IMR-90 (cell line): ENCODE measurements around the gene FGGY. TPM values are rescaled to one million over a fixed set of nuclear protein-coding genes. Genes with fewer than 3 reads are reported as not detected.

ENCODE experiments used
- ATAC-seq: fragments of 200-7000 bp; cut with Tn5 transposase; 2 replicates; pipeline ENCODE4 v1.9.1; 2020; ENCODE audit warnings: low read depth, mild to moderate bottlenecking, moderate library complexity
- BruUV-seq: library from RNA; stranded (reverse); fragments of 400-500 nt; replicated peaks from 2 replicates; lab custom pipeline; 2021; lab: Mats Ljungman, UMichigan
- CTCF ChIA-PET: fragments of 300-600 bp; formaldehyde crosslinking; extraction: SDS; loops from one replicate; lab custom pipeline; 2021; ENCODE audit warnings: antibody characterized with exemption; lab: Yijun Ruan, JAX
- POLR2A ChIA-PET: fragments of 300-600 bp; sonication (Branson Sonifier 250); formaldehyde crosslinking; loops from one replicate; lab custom pipeline; 2022; ENCODE audit warnings: antibody characterized with exemption; ENCODE audit not compliant: unreplicated experiment; lab: Charles Lee
- DNase-seq: peaks from one replicate; pipeline ENCODE4 v3.0.0; 2013
- H2AFZ ChIP-seq: replicated peaks from 2 replicates; pipeline ENCODE3; 2013; ENCODE audit warnings: low read length, mild to moderate bottlenecking; ENCODE audit not compliant: poor library complexity
- H2AK5ac ChIP-seq: 2 replicates; pipeline ENCODE4 v1.6.1; 2013; ENCODE audit warnings: low read depth, low read length, inconsistent platforms
- H2AK9ac ChIP-seq: replicated peaks from 2 replicates; pipeline ENCODE3; 2013; ENCODE audit warnings: mild to moderate bottlenecking, low read depth, low read length, moderate library complexity; ENCODE audit not compliant: poor library complexity
- H2BK120ac ChIP-seq: 2 replicates; pipeline ENCODE4 v1.6.1; 2013; ENCODE audit warnings: low read depth, low read length, inconsistent platforms
- H2BK15ac ChIP-seq: 3 replicates; pipeline ENCODE4 v1.6.1; 2013; ENCODE audit warnings: low read depth, low read length, inconsistent platforms
- H2BK20ac ChIP-seq: 2 replicates; pipeline ENCODE4 v1.6.1; 2013; ENCODE audit warnings: low read depth, mild to moderate bottlenecking, inconsistent platforms, low read length, moderate library complexity
- H2BK5ac ChIP-seq: 2 replicates; pipeline ENCODE4 v1.6.1; 2013; ENCODE audit warnings: mild to moderate bottlenecking, low read depth, low read length, inconsistent platforms; ENCODE audit not compliant: poor library complexity, severe bottlenecking
- H3K14ac ChIP-seq: replicated peaks from 2 replicates; pipeline ENCODE4 v1.6.1; 2013; ENCODE audit warnings: low read depth, low read length, inconsistent platforms
- H3K18ac ChIP-seq: 2 replicates; pipeline ENCODE4 v1.6.1; 2013; ENCODE audit warnings: low read depth, low read length, control low read depth
- H3K23ac ChIP-seq: 2 replicates; pipeline ENCODE4 v1.6.1; 2013; ENCODE audit warnings: low read depth, low read length, inconsistent platforms
- H3K27ac ChIP-seq: 2 replicates; pipeline ENCODE4 v1.5.1; 2013; ENCODE audit warnings: mild to moderate bottlenecking, control low read depth, low read length; ENCODE audit not compliant: insufficient read depth
- H3K27me3 ChIP-seq: 2 replicates; pipeline ENCODE4 v1.6.1; 2013; ENCODE audit warnings: low read length; ENCODE audit not compliant: control insufficient read depth, insufficient read depth
- H3K36me3 ChIP-seq: 2 replicates; pipeline ENCODE4 v1.6.1; 2013; ENCODE audit warnings: low read length, mixed read lengths; ENCODE audit not compliant: control insufficient read depth, insufficient read depth
- H3K4ac ChIP-seq: 2 replicates; pipeline ENCODE4 v1.6.1; 2013; ENCODE audit warnings: low read depth, low read length, inconsistent platforms
- H3K4me1 ChIP-seq: 2 replicates; pipeline ENCODE4 v1.6.1; 2013; ENCODE audit warnings: low read length, mixed read lengths; ENCODE audit not compliant: control insufficient read depth, insufficient read depth
- H3K4me2 ChIP-seq: 2 replicates; pipeline ENCODE4 v1.6.1; 2013; ENCODE audit warnings: low read depth, mild to moderate bottlenecking, control low read depth, low read length, moderate library complexity
- H3K4me3 ChIP-seq: 2 replicates; pipeline ENCODE4 v1.5.1; 2013; ENCODE audit warnings: low read depth, mild to moderate bottlenecking, control low read depth, low read length, moderate library complexity; ENCODE audit not compliant: insufficient read depth
- H3K56ac ChIP-seq: 2 replicates; pipeline ENCODE4 v1.6.1; 2013; ENCODE audit warnings: low read length, inconsistent platforms; ENCODE audit not compliant: insufficient read depth; ENCODE audit errors: extremely low read depth
- H3K79me1 ChIP-seq, 2 experiments: 2 replicates each; pipeline ENCODE4 v1.6.1; 2013; ENCODE audit warnings: low read length in 2 of 2, inconsistent platforms in 1 of 2, low read depth in 1 of 2
- H3K9ac ChIP-seq: 2 replicates; pipeline ENCODE4 v1.6.1; 2013; ENCODE audit warnings: low read depth, low read length, control low read depth
- H3K9me1 ChIP-seq: 2 replicates; pipeline ENCODE4 v1.6.1; 2013; ENCODE audit warnings: low read length, inconsistent platforms; ENCODE audit not compliant: insufficient read depth
- H3K9me3 ChIP-seq: 2 replicates; pipeline ENCODE4 v1.6.1; 2013; ENCODE audit warnings: low read length; ENCODE audit not compliant: control insufficient read depth, insufficient read depth
- H4K20me1 ChIP-seq: 2 replicates; pipeline ENCODE4 v1.6.1; 2013; ENCODE audit warnings: low read length, inconsistent platforms; ENCODE audit not compliant: insufficient read depth
- H4K5ac ChIP-seq: 2 replicates; pipeline ENCODE4 v1.6.1; 2013; ENCODE audit warnings: mild to moderate bottlenecking, low read depth, low read length, control low read depth
- H4K8ac ChIP-seq, 2 experiments: 2 replicates each; pipeline ENCODE4 v1.6.1; 2013; ENCODE audit warnings: low read depth in 2 of 2, low read length in 2 of 2, control low read depth in 1 of 2, inconsistent platforms in 1 of 2
- H4K91ac ChIP-seq: 2 replicates; pipeline ENCODE4 v1.6.1; 2013; ENCODE audit warnings: low read depth, low read length, inconsistent platforms; ENCODE audit not compliant: insufficient read depth
- BHLHE40 ChIP-seq: fragments of 150-350 bp; IDR thresholded peaks from 2 replicates; pipeline ENCODE4 v1.6.1; 2016; ENCODE audit warnings: mild to moderate bottlenecking, low read depth, low read length
- CEBPB ChIP-seq: IDR thresholded peaks from 2 replicates; pipeline ENCODE4 v1.6.1; 2012; ENCODE audit warnings: low read depth, low read length, improper control_type of control experiment
- CHD1 ChIP-seq: IDR thresholded peaks from 2 replicates; pipeline ENCODE4 v1.6.1; 2012; ENCODE audit warnings: low read depth, low read length, improper control_type of control experiment
- CTCF ChIP-seq: conservative IDR thresholded peaks from 2 replicates; pipeline ENCODE4 v1.5.1; 2012; ENCODE audit warnings: mild to moderate bottlenecking, low read depth, low read length, improper control_type of control experiment
- ELK1 ChIP-seq: fragments of 150-350 bp; IDR thresholded peaks from 2 replicates; pipeline ENCODE4 v1.6.1; 2016; ENCODE audit warnings: low read depth, mild to moderate bottlenecking, low read length, moderate library complexity, borderline replicate concordance
- FOS ChIP-seq: fragments of 150-350 bp; IDR thresholded peaks from 2 replicates; pipeline ENCODE4 v1.6.1; 2016; ENCODE audit warnings: low read depth, low read length
- MAFK ChIP-seq: IDR thresholded peaks from 2 replicates; pipeline ENCODE4 v1.6.1; 2012; ENCODE audit warnings: low read depth, low read length, improper control_type of control experiment
- MAZ ChIP-seq: IDR thresholded peaks from 2 replicates; pipeline ENCODE4 v1.6.1; 2012; ENCODE audit warnings: low read depth, mild to moderate bottlenecking, low read length, improper control_type of control experiment, moderate library complexity, borderline replicate concordance
- MXI1 ChIP-seq: IDR thresholded peaks from 2 replicates; pipeline ENCODE4 v1.6.1; 2012; ENCODE audit warnings: low read depth, mild to moderate bottlenecking, low read length, moderate library complexity, borderline replicate concordance
- NFE2L2 ChIP-seq: fragments of 150-350 bp; IDR thresholded peaks from 2 replicates; pipeline ENCODE4 v1.6.1; 2016; ENCODE audit warnings: low read depth, mild to moderate bottlenecking, low read length
- POLR2A ChIP-seq: IDR thresholded peaks from 2 replicates; pipeline ENCODE4 v1.6.1; 2012; ENCODE audit warnings: mild to moderate bottlenecking, low read depth, low read length
- RAD21 ChIP-seq: IDR thresholded peaks from 2 replicates; pipeline ENCODE4 v1.6.1; 2012; ENCODE audit warnings: low read length, improper control_type of control experiment
- RCOR1 ChIP-seq: IDR thresholded peaks from 2 replicates; pipeline ENCODE4 v1.6.1; 2012; ENCODE audit warnings: mild to moderate bottlenecking, low read length, improper control_type of control experiment; ENCODE audit not compliant: insufficient replicate concordance
- RFX5 ChIP-seq: IDR thresholded peaks from 2 replicates; pipeline ENCODE4 v1.8.0; 2012; ENCODE audit warnings: low read depth, mild to moderate bottlenecking, low read length, moderate library complexity
- SMC3 ChIP-seq: fragments of 150-350 bp; IDR thresholded peaks from 2 replicates; pipeline ENCODE4 v1.6.1; 2016; ENCODE audit warnings: low read depth, mild to moderate bottlenecking, antibody characterized with exemption, low read length, moderate library complexity
- USF2 ChIP-seq: fragments of 150-350 bp; IDR thresholded peaks from 2 replicates; pipeline ENCODE4 v1.6.1; 2017; ENCODE audit warnings: mild to moderate bottlenecking, antibody characterized with exemption, low read length, low read depth
- WGBS, 2 experiments: methylation state at CpG; one replicate each; pipeline versions ENCODE4 v1.1.5 to v1.1.7; 2013; ENCODE audit warnings: missing lambda C conversion rate in 2 of 2; ENCODE audit not compliant: insufficient read length in 1 of 2; ENCODE audit errors: extremely low coverage in 2 of 2; 5-methylcytosine and 5-hydroxymethylcytosine counted together
- dilution Hi-C: fragments of 300-500 bp; cut with HindIII; formaldehyde crosslinking; loops from one replicate; pipeline ENCODE4 v1.14.3; 2018; ENCODE audit warnings: low sequenced_read_pairs; ENCODE audit not compliant: unreplicated experiment
- in situ Hi-C: fragments of 300-500 bp; cut with MboI; formaldehyde crosslinking; loops from 3 replicates; pipeline ENCODE4 v1.14.3; 2019; ENCODE audit warnings: low sequenced_read_pairs, inconsistent platforms, mixed read lengths
- intact Hi-C: fragments of 100-400 bp; cut with micrococcal nuclease; formaldehyde crosslinking; loops from 2 replicates; pipeline ENCODE4 v1.10.0; 2022
- polyA plus RNA-seq, 3 experiments: library from polyadenylated mRNA; depleted of rRNA; stranded (reverse); fragments of >200 nt; gene quantifications; 2 replicates each; pipeline ENCODE4 v1.2.3, GENCODE V29; 2012; ENCODE audit warnings: low replicate concordance in 1 of 3
- total RNA-seq: library from RNA; depleted of rRNA; stranded (reverse); fragments of >200 nt; gene quantifications from 2 replicates; pipeline ENCODE4 v1.2.3, GENCODE V29; 2012

The FGGY gene
- total and polyA plus RNA-seq, 2 of the 4 experiments (the other 2 are of a cell fraction), result 5.6 to 14.0 TPM

- Histone ChIP-seq H4K8ac (no peak overlapping the region), H2BK5ac (no peak overlapping the region), H3K18ac (no peak overlapping the region), H3K14ac (no peak overlapping the region), H2AFZ (no peak overlapping the region), H3K56ac (no peak overlapping the region), H3K4ac (no peak overlapping the region), H3K4me2 (no peak overlapping the region), H3K27ac (no peak overlapping the region), H2BK20ac (no peak overlapping the region), H3K9me3 (peaks cover 2% of the 10 kb centered on the region), H3K27me3 (no peaks in the 10 kb centered on the region), H3K79me1 (no peaks in the 10 kb centered on the region), H4K20me1 (no peaks in the 10 kb centered on the region), H4K91ac (no peak overlapping the region), H2BK120ac (no peak overlapping the region), H3K9me1 (no peaks in the 10 kb centered on the region), H3K36me3 (no peaks in the 10 kb centered on the region), H2AK9ac (no peak overlapping the region), H4K5ac (no peak overlapping the region), H2AK5ac (no peak overlapping the region), H3K23ac (no peak overlapping the region), H3K9ac (no peak overlapping the region), H3K4me1 (peaks cover 3% of the 10 kb centered on the region), H3K4me3 (no peak overlapping the region), H2BK15ac (no peak overlapping the region)
- in situ Hi-C loops, result no loop called here
- CTCF ChIA-PET, result no interaction called here
- TF ChIP-seq RCOR1 (no peak), MXI1 (no peak), CTCF (no peak), USF2 (no peak), RAD21 (no peak), BHLHE40 (no peak), MAZ (no peak), NFE2L2 (no peak), CEBPB (no peak), FOS (no peak), CHD1 (no peak), POLR2A (no peak), ELK1 (no peak), SMC3 (no peak), MAFK (no peak), RFX5 (no peak)
- DNase-seq (no peak), ATAC-seq (no peak)
- intact Hi-C loops, result no loop called here
- dilution Hi-C loops, result no loop called here
- POLR2A ChIA-PET, result no interaction called here
- no CpG with 5 or more reads among the region's 2 CpGs for WGBS, 2 experiments
- BruUV-seq, result no TSS peak
These were observed 113.1 kb downstream of the FGGY start for GRCh38 chr1:59409986-59410385.
